ENCODE results near the gene SLC22A23.

DNA sequence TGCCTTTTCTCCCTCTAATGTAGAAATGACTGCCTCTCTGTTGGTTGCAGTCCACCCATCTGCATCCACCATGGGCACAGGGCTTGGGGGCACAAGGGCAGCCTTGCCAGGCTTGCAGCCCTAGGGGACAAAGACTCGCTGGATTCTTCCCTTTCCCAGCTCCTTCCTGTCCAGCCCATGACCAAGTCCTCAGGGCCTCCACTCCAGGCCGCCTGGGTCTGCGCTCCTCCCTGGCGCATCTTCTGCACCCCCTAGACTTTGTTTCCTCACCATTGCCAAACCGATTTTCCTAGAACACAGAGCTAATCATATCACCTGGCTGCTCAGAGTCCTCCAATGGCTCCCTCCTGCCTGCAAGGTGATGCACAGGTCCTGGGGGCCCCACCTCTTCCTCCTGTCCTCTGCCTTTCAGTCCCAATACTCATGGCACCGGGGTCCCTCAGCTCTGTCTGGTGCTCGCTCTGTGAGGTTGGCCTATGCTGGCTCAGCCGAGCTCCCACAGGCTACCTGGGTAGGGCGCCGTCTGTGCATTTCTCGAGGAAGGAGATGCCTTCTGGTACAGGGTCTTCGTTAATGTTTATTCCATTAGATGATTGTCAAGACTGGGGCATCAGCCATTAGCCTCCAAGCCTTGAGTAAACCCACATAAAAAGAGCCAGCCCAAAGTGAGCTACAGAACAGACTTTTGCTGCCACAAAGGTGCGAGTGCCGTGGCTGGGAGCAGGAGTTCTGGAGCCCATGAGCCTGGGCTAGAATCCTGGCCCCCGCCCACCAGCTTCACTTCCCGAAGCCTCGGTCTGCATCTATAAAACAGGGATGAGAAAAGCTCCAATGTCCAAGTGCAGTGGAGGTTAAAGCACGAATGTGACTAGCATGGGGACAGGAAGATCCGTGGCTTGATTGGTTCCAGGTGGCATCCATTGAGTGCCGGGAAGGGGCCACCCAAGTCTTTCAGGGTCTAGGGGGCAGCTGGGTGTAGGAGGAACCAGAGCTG lies 180.4 kb downstream of the SLC22A23 start:
- TF ChIP-seq, protein P1, sequence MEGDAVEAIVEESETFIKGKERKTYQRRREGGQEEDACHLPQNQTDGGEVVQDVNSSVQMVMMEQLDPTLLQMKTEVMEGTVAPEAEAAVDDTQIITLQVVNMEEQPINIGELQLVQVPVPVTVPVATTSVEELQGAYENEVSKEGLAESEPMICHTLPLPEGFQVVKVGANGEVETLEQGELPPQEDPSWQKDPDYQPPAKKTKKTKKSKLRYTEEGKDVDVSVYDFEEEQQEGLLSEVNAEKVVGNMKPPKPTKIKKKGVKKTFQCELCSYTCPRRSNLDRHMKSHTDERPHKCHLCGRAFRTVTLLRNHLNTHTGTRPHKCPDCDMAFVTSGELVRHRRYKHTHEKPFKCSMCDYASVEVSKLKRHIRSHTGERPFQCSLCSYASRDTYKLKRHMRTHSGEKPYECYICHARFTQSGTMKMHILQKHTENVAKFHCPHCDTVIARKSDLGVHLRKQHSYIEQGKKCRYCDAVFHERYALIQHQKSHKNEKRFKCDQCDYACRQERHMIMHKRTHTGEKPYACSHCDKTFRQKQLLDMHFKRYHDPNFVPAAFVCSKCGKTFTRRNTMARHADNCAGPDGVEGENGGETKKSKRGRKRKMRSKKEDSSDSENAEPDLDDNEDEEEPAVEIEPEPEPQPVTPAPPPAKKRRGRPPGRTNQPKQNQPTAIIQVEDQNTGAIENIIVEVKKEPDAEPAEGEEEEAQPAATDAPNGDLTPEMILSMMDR (IDR thresholded peaks at IDR 0.05): no peak
- TF ChIP-seq EZH2 (IDR thresholded peaks at IDR 0.05; ENCODE audit: borderline replicate concordance, insufficient read depth, low read depth, low read length, poor library complexity, severe bottlenecking): no peak
